IMR-90 (cell line): ENCODE measurements around the gene PPP2R2D.

Source experiments
- CEBPB ChIP-seq: IDR thresholded peaks from 2 replicates; pipeline ENCODE4 v1.6.1; 2012; ENCODE audit warnings: low read depth, low read length, improper control_type of control experiment
- CHD1 ChIP-seq: IDR thresholded peaks from 2 replicates; pipeline ENCODE4 v1.6.1; 2012; ENCODE audit warnings: low read depth, low read length, improper control_type of control experiment
- CTCF ChIP-seq: conservative IDR thresholded peaks from 2 replicates; pipeline ENCODE4 v1.5.1; 2012; ENCODE audit warnings: mild to moderate bottlenecking, low read depth, low read length, improper control_type of control experiment
- ELK1 ChIP-seq: fragments of 150-350 bp; IDR thresholded peaks from 2 replicates; pipeline ENCODE4 v1.6.1; 2016; ENCODE audit warnings: low read depth, mild to moderate bottlenecking, low read length, moderate library complexity, borderline replicate concordance
- FOS ChIP-seq: fragments of 150-350 bp; IDR thresholded peaks from 2 replicates; pipeline ENCODE4 v1.6.1; 2016; ENCODE audit warnings: low read depth, low read length
- MAZ ChIP-seq: IDR thresholded peaks from 2 replicates; pipeline ENCODE4 v1.6.1; 2012; ENCODE audit warnings: low read depth, mild to moderate bottlenecking, low read length, improper control_type of control experiment, moderate library complexity, borderline replicate concordance
- POLR2A ChIP-seq: IDR thresholded peaks from 2 replicates; pipeline ENCODE4 v1.6.1; 2012; ENCODE audit warnings: mild to moderate bottlenecking, low read depth, low read length
- RAD21 ChIP-seq: IDR thresholded peaks from 2 replicates; pipeline ENCODE4 v1.6.1; 2012; ENCODE audit warnings: low read length, improper control_type of control experiment
- RCOR1 ChIP-seq: IDR thresholded peaks from 2 replicates; pipeline ENCODE4 v1.6.1; 2012; ENCODE audit warnings: mild to moderate bottlenecking, low read length, improper control_type of control experiment; ENCODE audit not compliant: insufficient replicate concordance

- TF ChIP-seq CTCF (no peak), POLR2A (no peak), MAZ (no peak), RAD21 (no peak), FOS (no peak), RCOR1 (no peak), ELK1 (no peak), CEBPB (no peak), CHD1 (no peak)
Observed at GRCh38 chr10:131910663-131911314, 10.0 kb downstream of the PPP2R2D start.
